DND-41 (cell line): ENCODE results near the gene SLC31A1.
A peak's percentile ranks its signal among the peaks of the same experiment; 100 is the strongest.
"Not testable (repeated sequence)": the region's sequence is repeated elsewhere in the genome, so short reads cannot be mapped to it uniquely, and the experiment has no call there.

Experiments
- ATAC-seq: fragments of 200-7000 bp; cut with Tn5 transposase; 3 replicates; pipeline ENCODE4 v1.9.1; 2021; ENCODE audit warnings: low read depth; ENCODE audit not compliant: insufficient read depth
- DNase-seq: peaks from one replicate; pipeline ENCODE4 v3.0.0-alpha.2; 2020
- H2AFZ ChIP-seq: 2 replicates; pipeline ENCODE4 v1.6.0; 2012; ENCODE audit warnings: low read depth, low read length
- H3K27ac ChIP-seq: 2 replicates; pipeline ENCODE4 v1.5.1; 2012; ENCODE audit warnings: low read length, inconsistent platforms
- H3K27me3 ChIP-seq: fragments of 200-600 bp; sonication (generic); 2 replicates; pipeline ENCODE4 v1.6.0; 2012; ENCODE audit warnings: low read length, mild to moderate bottlenecking, inconsistent platforms; ENCODE audit not compliant: insufficient read depth, poor library complexity
- H3K36me3 ChIP-seq: 2 replicates; pipeline ENCODE4 v1.5.1; 2012; ENCODE audit warnings: low read length, inconsistent platforms; ENCODE audit not compliant: insufficient read depth
- H3K4me1 ChIP-seq: 2 replicates; pipeline ENCODE4 v1.5.1; 2012; ENCODE audit warnings: mild to moderate bottlenecking, low read length; ENCODE audit not compliant: insufficient read depth
- H3K4me2 ChIP-seq: 2 replicates; pipeline ENCODE4 v1.6.0; 2012; ENCODE audit warnings: mild to moderate bottlenecking, moderate library complexity, low read length, inconsistent platforms; ENCODE audit not compliant: insufficient read depth
- H3K4me3 ChIP-seq, 2 experiments: fragments of 200-600 bp in 1 of 2; shearing (Covaris generic) in 1 of 2; 2 replicates each; pipeline ENCODE4 v1.5.1; 2012 to 2016; ENCODE audit warnings: inconsistent platforms in 2 of 2, low read length in 2 of 2, mild to moderate bottlenecking in 2 of 2, low read depth in 1 of 2, moderate library complexity in 1 of 2
- H3K79me2 ChIP-seq: 2 replicates; pipeline ENCODE4 v1.6.0; 2012; ENCODE audit warnings: low read length, inconsistent platforms; ENCODE audit not compliant: insufficient read depth
- H3K9ac ChIP-seq: 2 replicates; pipeline ENCODE4 v1.6.0; 2012; ENCODE audit warnings: low read depth, mild to moderate bottlenecking, inconsistent platforms, low read length, moderate library complexity
- H3K9me3 ChIP-seq: 2 replicates; pipeline ENCODE4 v1.5.1; 2012; ENCODE audit warnings: low read length, moderate library complexity, mild to moderate bottlenecking, inconsistent platforms; ENCODE audit not compliant: insufficient read depth, severe bottlenecking
- H4K20me1 ChIP-seq: 2 replicates; pipeline ENCODE4 v1.6.0; 2012; ENCODE audit warnings: low read length; ENCODE audit not compliant: insufficient read depth
- EZH2 ChIP-seq: IDR thresholded peaks from 3 replicates; pipeline ENCODE4 v1.6.1; 2012; ENCODE audit warnings: borderline replicate concordance, low read depth, mild to moderate bottlenecking, moderate library complexity, low read length, inconsistent platforms; ENCODE audit not compliant: severe bottlenecking
- TF ChIP-seq, protein P1 (sequence below): IDR thresholded peaks from 2 replicates; pipeline ENCODE4 v1.5.1; 2012; ENCODE audit warnings: borderline replicate concordance, low read length, moderate library complexity, mild to moderate bottlenecking; ENCODE audit not compliant: poor library complexity, severe bottlenecking; ENCODE audit errors: extremely low read depth

The SLC31A1 gene

DNA sequence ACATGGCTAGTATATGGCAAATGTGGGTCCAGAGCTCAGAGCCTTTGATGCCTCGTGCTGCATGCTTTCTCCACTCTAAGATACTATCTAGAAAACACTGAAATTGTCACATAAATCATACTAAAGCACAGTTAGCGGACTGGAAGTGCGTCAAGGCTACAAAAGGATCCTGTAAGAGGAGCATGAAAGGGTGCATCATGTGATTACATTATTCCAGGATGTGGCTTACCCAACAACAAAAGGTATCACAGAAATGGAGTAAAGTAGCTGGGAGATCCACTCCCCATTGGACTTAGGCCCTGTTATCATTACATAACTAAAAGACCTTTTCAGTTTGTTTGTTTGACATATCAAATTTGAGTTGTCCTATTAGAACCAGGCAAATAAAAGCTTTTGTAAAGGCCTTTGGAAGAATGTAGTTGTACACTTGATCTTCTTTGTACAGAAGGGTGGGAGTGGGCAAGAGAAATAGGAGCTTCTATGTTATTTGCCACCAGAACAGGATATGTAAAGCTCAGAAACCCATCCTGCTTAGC, 6.9 kb downstream of the SLC31A1 start:
- Histone ChIP-seq H3K79me2 (peaks cover 2% of the 10 kb centered on the region; the same call in 1 of the 2 replicates), H3K36me3 (no peaks in the 10 kb centered on the region), H4K20me1 (no peaks in the 10 kb centered on the region), H3K27ac (no peak overlapping the region), H3K27me3 (no peaks in the 10 kb centered on the region), H2AFZ (no peak overlapping the region), H3K9ac (no peak overlapping the region), H3K4me2 (no peak overlapping the region), H3K4me3 (no peak overlapping the region), H3K4me1 (peaks cover 18% of the 10 kb centered on the region), H3K9me3 (no peaks in the 10 kb centered on the region)
- DNase-seq: peak; percentile 16
- TF ChIP-seq EZH2: no peak
- TF ChIP-seq, protein P1, sequence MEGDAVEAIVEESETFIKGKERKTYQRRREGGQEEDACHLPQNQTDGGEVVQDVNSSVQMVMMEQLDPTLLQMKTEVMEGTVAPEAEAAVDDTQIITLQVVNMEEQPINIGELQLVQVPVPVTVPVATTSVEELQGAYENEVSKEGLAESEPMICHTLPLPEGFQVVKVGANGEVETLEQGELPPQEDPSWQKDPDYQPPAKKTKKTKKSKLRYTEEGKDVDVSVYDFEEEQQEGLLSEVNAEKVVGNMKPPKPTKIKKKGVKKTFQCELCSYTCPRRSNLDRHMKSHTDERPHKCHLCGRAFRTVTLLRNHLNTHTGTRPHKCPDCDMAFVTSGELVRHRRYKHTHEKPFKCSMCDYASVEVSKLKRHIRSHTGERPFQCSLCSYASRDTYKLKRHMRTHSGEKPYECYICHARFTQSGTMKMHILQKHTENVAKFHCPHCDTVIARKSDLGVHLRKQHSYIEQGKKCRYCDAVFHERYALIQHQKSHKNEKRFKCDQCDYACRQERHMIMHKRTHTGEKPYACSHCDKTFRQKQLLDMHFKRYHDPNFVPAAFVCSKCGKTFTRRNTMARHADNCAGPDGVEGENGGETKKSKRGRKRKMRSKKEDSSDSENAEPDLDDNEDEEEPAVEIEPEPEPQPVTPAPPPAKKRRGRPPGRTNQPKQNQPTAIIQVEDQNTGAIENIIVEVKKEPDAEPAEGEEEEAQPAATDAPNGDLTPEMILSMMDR: no peak
- ATAC-seq: peak; percentile 67

- DNase-seq (no peak), ATAC-seq (no peak)
- no peaks in the 10 kb centered on the region for H3K9me3 ChIP-seq
- no peak overlapping the region for H2AFZ ChIP-seq
- H4K20me1 ChIP-seq: no peaks in the 10 kb centered on the region
- H3K36me3 ChIP-seq: no peaks in the 10 kb centered on the region
- no peak for TF ChIP-seq EZH2
- TF ChIP-seq, protein P1: no peak
- no peak overlapping the region for H3K27ac ChIP-seq
- H3K4me1 ChIP-seq: peaks cover 12% of the 10 kb centered on the region; the same call in 1 of the 2 replicates
- no peak overlapping the region for H3K4me3 ChIP-seq
- no peak overlapping the region for H3K4me2 ChIP-seq
- no peaks in the 10 kb centered on the region for H3K27me3 ChIP-seq
- H3K9ac ChIP-seq: no peak overlapping the region
- H3K79me2 ChIP-seq: no peaks in the 10 kb centered on the region; the same call in 1 of the 2 replicates
Measured at GRCh38 chr9:113231701-113232100, 10.4 kb downstream of the SLC31A1 start.

DNA sequence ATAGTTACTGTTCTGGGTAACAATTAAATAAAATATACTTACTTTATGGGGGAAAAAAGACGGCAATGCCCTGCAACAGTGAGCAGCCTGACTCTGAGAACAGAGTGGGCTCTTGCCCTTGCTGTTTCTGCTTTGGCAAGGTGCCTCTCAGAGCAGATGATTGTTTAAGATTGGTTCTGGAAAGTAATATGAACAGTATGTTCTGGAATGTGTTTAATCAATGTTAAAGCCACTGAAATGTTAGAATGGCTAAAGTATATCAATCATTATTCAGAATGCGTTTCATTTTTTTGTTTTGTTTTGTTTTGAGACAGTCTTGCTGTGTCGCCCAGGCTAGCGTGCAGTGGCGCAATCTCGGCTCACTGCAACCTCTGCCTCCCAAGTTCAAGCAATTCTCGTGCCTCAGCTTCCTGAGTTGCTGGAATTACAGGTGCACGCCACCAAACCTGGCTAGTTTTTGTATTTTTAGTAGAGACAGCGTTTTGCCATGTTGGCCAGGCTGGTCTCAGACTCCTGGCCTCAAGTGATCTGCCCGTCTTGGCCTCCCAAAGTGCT, 14.4 kb downstream of the SLC31A1 start:
- H3K4me3 ChIP-seq, H3K27ac ChIP-seq, ATAC-seq, DNase-seq, H3K36me3 ChIP-seq, H2AFZ ChIP-seq, H4K20me1 ChIP-seq, H3K9me3 ChIP-seq, H3K9ac ChIP-seq, H3K27me3 ChIP-seq, H3K4me2 ChIP-seq, H3K79me2 ChIP-seq, H3K4me1 ChIP-seq: not testable (repeated sequence)

- TF ChIP-seq, protein P1: no peak
- TF ChIP-seq EZH2: no peak
- Histone ChIP-seq H3K27ac (no peak overlapping the region), H3K9ac (no peak overlapping the region), H4K20me1 (no peaks in the 10 kb centered on the region), H3K79me2 (no peaks in the 10 kb centered on the region; the same call in 1 of the 2 replicates), H3K9me3 (no peaks in the 10 kb centered on the region), H3K4me2 (no peak overlapping the region), H3K4me1 (0 out of 2 replicates have a peak, but pooled peaks cover 4% of the 10 kb centered on the region), H3K36me3 (no peaks in the 10 kb centered on the region), H3K27me3 (no peaks in the 10 kb centered on the region), H2AFZ (no peak overlapping the region), H3K4me3 (no peak overlapping the region)
- DNase-seq (no peak), ATAC-seq (no peak)
Measured at GRCh38 chr9:113237026-113237425, 15.7 kb downstream of the SLC31A1 start.
